Progenitor cell of endocrine pancreas (in vitro differentiated cells): ENCODE data around the gene PDC. TPM values are rescaled to one million over a fixed set of nuclear protein-coding genes. Genes with fewer than 3 reads are reported as not detected.

Experiments used
- DNase-seq: peaks from one replicate; pipeline ENCODE4 v3.0.0; 2021; ENCODE audit warnings: low spot score; ENCODE audit not compliant: unreplicated experiment
- H3K27ac Mint-ChIP-seq: 2 replicates; pipeline ENCODE4 v1.8.0; 2021; ENCODE audit warnings: mild to moderate bottlenecking, moderate library complexity, mixed read lengths
- H3K27me3 Mint-ChIP-seq: 2 replicates; pipeline ENCODE4 v1.8.0; 2021; ENCODE audit warnings: mixed read lengths
- H3K36me3 Mint-ChIP-seq: 2 replicates; pipeline ENCODE4 v1.8.0; 2022; ENCODE audit warnings: mixed read lengths; ENCODE audit not compliant: insufficient read depth
- H3K4me1 Mint-ChIP-seq: 2 replicates; pipeline ENCODE4 v1.8.0; 2021; ENCODE audit warnings: low read depth, mixed read lengths
- H3K4me3 Mint-ChIP-seq: 2 replicates; pipeline ENCODE4 v1.8.0; 2021; ENCODE audit warnings: low read depth, mild to moderate bottlenecking, moderate library complexity, mixed read lengths
- H3K9me3 Mint-ChIP-seq: 2 replicates; pipeline ENCODE4 v1.8.0; 2021; ENCODE audit warnings: low read depth, mixed read lengths
- total RNA-seq: library from RNA; stranded (reverse); gene quantifications from 2 replicates; pipeline ENCODE4 v1.2.1, GENCODE V29; 2021
- TF ChIP-seq, protein P1 (sequence below): fragments of 200-600 bp; sonication (generic); IDR thresholded peaks from one replicate; pipeline ENCODE4 v1.5.0; 2021; ENCODE audit warnings: antibody characterized with exemption, mild to moderate bottlenecking; ENCODE audit not compliant: unreplicated experiment

PDC gene
- total RNA-seq, 1 donor from 2014 or later: not detected

GRCh38 chr1:186498695-186499389 is 37.9 kb upstream of the PDC start:
- TF ChIP-seq, protein P1, sequence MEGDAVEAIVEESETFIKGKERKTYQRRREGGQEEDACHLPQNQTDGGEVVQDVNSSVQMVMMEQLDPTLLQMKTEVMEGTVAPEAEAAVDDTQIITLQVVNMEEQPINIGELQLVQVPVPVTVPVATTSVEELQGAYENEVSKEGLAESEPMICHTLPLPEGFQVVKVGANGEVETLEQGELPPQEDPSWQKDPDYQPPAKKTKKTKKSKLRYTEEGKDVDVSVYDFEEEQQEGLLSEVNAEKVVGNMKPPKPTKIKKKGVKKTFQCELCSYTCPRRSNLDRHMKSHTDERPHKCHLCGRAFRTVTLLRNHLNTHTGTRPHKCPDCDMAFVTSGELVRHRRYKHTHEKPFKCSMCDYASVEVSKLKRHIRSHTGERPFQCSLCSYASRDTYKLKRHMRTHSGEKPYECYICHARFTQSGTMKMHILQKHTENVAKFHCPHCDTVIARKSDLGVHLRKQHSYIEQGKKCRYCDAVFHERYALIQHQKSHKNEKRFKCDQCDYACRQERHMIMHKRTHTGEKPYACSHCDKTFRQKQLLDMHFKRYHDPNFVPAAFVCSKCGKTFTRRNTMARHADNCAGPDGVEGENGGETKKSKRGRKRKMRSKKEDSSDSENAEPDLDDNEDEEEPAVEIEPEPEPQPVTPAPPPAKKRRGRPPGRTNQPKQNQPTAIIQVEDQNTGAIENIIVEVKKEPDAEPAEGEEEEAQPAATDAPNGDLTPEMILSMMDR: no peak
- Mint-ChIP-seq H3K4me1 (peaks cover 8% of the 10 kb centered on the region), H3K27me3 (no peaks in the 10 kb centered on the region), H3K27ac (no peak overlapping the region), H3K9me3 (no peaks in the 10 kb centered on the region), H3K36me3 (no peaks in the 10 kb centered on the region), H3K4me3 (no peak overlapping the region)
- no peak for DNase-seq

GRCh38 chr1:186498071-186498470 is 37.2 kb upstream of the PDC start:
- TF ChIP-seq, protein P1: no peak
- peaks cover 8% of the 10 kb centered on the region for H3K4me1 Mint-ChIP-seq
- no peaks in the 10 kb centered on the region for H3K36me3 Mint-ChIP-seq
- no peak overlapping the region for H3K27ac Mint-ChIP-seq
- no peaks in the 10 kb centered on the region for H3K27me3 Mint-ChIP-seq
- H3K9me3 Mint-ChIP-seq: no peaks in the 10 kb centered on the region
- no peak overlapping the region for H3K4me3 Mint-ChIP-seq
- no peak for DNase-seq

DNA sequence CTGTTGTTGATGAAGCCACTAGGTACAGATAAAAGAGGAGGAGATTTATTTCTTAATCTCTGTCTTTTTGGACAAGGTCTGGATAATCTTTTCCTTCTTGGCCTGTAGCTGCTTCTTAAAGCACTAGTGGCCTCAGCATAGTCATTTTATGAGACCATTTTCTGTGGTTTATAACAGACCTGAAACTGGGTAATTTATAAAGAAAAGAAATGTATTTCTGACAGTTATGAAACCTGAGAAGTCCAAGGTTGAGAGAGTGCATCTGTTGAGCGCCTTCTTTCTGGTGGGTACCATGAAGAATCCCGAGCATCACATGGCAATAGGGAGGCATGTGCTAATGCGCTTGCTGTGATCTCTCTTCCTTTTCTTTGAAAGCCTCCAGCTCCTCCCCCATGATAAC is 36.7 kb upstream of the PDC start:
- H3K4me3 Mint-ChIP-seq: no peak overlapping the region
- H3K27me3 Mint-ChIP-seq: no peaks in the 10 kb centered on the region
- peaks cover 9% of the 10 kb centered on the region for H3K4me1 Mint-ChIP-seq
- no peak overlapping the region for H3K27ac Mint-ChIP-seq
- TF ChIP-seq, protein P1: no peak
- no peak for DNase-seq
- H3K36me3 Mint-ChIP-seq: no peaks in the 10 kb centered on the region
- no peaks in the 10 kb centered on the region for H3K9me3 Mint-ChIP-seq

GRCh38 chr1:186496171-186496851 is 35.4 kb upstream of the PDC start:
- peaks cover 12% of the 10 kb centered on the region for H3K4me1 Mint-ChIP-seq
- no peaks in the 10 kb centered on the region for H3K27me3 Mint-ChIP-seq
- TF ChIP-seq, protein P1: no peak
- no peak overlapping the region for H3K4me3 Mint-ChIP-seq
- no peaks in the 10 kb centered on the region for H3K9me3 Mint-ChIP-seq
- H3K36me3 Mint-ChIP-seq: no peaks in the 10 kb centered on the region
- H3K27ac Mint-ChIP-seq: no peak overlapping the region
- DNase-seq: no peak

GRCh38 chr1:186494832-186495271 is 33.9 kb upstream of the PDC start:
- Mint-ChIP-seq H3K9me3 (no peaks in the 10 kb centered on the region), H3K27ac (no peak overlapping the region)

More at GRCh38 chr1:186494832-186495271, 33.9 kb upstream of the PDC start:
- TF ChIP-seq, protein P1: no peak
- H3K36me3 Mint-ChIP-seq: no peaks in the 10 kb centered on the region
- no peak overlapping the region for H3K4me3 Mint-ChIP-seq
- DNase-seq: no peak
- H3K4me1 Mint-ChIP-seq: peaks cover 12% of the 10 kb centered on the region
- H3K27me3 Mint-ChIP-seq: no peaks in the 10 kb centered on the region
